Jurkat, Clone E6-1 (cell line): Measurements from ENCODE around the gene ITGAL.
"Not testable (repeated sequence)": the region's sequence is repeated elsewhere in the genome, so short reads cannot be mapped to it uniquely, and the experiment has no call there.

Experiments used
- DNase-seq: peaks from one replicate; pipeline ENCODE4 v3.0.0-alpha.2; 2011; ENCODE audit warnings: low read depth, low spot score
- H3K4me3 ChIP-seq: 2 replicates; pipeline ENCODE4 v1.5.1; 2011; ENCODE audit warnings: mild to moderate bottlenecking, low read length, control low read depth, moderate library complexity

ITGAL gene

DNA sequence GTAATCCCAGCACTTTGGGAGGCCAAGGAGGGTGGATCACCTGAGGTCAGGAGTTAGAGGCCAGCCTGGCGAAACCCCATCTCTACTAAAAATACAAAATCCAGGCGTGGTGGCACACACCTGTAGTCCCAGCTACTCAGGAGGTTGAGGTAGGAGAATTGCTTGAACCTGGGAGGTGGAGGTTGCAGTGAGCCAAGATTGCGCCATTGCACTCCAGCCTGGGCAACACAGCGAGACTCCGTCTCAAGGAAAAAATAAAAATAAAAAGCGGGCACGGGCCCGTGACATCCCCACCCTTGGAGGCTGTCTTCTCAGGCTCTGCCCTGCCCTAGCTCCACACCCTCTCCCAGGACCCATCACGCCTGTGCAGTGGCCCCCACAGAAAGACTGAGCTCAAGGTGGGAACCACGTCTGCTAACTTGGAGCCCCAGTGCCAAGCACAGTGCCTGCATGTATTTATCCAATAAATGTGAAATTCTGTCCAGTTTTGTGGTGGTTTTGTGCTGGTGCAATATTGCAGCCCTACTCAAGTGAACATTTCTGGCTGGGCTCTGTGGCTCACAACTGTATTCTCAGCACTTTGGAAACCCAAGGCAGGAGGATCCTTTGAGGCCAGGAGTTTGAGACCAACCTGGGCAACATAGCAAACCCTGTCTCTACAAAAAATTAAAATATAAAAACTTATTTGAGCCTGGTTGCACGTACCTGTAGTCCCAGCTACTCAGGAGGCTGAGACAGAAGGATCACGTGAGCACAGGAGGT, 50.3 kb downstream of the ITGAL start:
- not testable (repeated sequence) for H3K4me3 ChIP-seq, DNase-seq

DNA sequence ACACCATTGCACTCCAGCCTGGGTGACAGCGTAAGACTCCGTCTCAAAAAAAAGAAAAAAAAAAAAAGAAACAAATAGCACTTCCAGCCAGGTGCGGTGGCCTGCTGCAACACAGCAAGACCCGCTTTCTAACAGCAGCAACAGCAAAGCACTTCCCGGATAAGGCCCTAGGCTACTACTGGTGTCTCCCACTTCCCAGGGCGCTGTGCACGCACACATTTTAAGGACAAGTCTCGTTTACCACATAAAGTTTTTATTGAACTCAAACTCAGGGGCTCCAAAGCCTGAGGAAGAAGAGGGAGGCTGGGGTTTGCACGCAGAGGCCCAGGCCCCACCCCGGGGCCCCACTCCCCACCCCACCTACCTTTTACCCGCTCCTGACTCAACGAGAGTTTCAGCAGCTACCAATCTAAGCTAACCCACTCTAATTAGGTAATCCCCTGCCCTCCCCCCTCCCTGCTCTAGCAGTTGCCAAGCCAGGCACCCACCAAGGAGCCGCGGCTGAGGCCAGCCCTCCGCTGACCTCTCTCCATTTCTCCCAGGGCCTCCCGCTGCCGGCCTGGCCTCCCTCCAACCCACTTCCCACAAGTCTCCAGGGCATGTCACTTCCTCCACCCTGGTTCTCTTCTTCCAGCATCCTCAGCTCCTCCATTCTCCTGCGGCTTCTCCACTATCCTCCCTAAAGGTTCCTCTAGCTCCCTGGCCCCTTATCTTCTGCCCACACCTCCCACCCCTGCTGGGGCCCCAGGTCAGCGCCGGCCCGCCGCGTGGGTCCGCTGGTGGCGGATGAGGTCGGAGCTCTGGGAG, 51.4 kb downstream of the ITGAL start:
- no peak overlapping the region for H3K4me3 ChIP-seq
- DNase-seq, result no peak

DNA sequence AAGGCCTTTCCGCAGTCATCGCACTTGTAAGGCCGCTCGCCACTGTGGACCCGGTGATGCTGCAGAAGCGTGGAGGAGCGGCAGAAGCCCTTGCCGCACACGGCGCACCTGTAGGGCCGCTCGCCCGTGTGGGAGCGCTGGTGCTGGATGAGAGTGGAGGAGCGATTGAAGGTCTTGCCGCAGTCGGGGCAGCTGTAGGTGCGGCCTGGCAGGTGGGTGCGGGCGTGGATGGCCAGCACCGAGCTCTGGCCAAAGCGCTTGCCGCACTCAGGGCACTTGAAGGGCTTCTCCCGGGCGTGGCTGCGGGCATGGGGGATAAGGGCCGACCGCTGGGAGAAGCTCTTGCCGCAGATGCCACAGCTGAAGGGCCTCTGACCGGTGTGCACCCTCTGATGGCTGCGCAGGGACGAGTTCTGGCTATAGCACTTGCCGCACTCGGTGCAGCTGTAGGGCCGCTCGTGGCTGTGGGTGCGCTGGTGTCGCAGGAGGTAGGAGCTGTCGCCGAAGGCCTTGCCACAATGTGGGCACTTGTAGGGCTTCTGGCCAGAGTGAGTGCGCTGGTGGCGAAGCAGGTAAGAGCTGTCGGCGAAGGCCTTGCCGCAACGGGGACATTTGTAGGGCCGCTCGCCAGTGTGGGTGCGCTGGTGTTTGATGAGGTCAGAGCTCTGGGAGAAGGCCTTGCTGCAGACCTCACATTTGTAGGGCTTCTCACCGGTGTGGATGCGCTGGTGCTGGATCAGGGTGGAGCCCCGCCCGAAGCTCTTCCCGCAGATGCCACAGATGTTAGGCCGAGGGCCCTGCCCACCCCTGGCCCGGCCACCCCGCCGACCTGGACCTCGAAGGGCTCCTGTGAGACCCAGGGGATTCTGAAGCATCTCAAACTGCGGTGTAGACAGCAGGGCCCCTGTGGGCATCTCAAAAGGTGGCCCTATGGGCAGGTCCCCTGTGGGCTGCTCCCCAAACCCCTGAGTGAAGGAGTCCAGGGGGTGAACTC, 52.3 kb downstream of the ITGAL start:
- no peak overlapping the region for H3K4me3 ChIP-seq
- DNase-seq, result no peak

DNA sequence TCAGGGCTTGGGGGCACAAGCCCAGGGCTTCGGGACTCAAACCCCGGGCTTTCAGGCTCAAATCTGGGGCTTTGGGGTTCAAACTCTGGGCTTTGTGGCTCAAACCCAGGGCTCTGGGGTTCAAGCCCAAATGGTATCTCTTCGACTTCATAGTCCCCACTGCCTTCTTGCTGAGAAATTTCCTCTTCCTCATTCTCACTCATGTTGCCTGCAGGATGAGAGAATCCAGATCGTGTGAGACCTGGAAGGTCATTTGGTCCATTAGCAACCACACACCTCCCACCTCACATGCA, 53.2 kb downstream of the ITGAL start:
- H3K4me3 ChIP-seq, result peak overlapping the region; percentile 35; the same call in 1 of the 2 replicates
- DNase-seq, result no peak

DNA sequence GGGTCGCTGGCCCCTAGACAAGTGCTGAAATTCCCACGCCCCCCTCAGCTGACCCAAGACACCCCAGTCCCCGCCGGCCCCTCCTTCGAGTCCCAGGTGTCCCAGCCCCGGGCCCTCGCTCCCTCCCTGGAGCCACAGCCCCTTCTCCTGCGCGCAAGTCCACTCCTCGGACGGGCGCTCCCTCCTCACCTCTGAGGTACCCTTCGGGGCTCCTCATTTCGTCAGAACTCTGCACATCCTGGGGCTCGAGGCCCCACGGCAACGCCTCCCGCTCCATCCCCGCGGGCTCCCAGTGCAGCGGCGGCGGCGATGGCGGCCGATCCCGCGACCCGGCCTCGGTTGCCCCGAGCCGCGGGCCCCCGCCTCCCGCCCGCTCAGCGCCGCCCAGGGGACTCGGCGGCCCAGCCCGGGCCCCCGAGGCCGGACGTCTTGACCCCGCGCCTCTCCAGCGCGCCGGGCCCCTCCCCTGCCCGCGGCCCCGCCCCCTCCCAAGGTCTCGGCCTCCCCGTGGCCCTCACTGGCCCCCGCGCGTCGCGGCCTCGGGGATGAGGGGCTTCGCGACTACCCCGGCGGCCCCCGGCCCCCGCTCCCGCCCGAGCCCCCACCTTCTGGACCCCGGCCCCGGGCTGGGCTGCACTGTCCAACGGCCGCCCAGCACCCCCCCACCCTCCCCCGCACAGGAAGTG, 53.7 kb downstream of the ITGAL start, which contains the start of gene ZNF768:
Gene ZNF768, minus strand, starts transcription at position 430 of the 686 bp plus-strand sequence. Its CDS starts 153 bp downstream, at position 277.
- peak within 1 kb of the TSS; percentile 69 for H3K4me3 ChIP-seq
- no peak for DNase-seq

DNA sequence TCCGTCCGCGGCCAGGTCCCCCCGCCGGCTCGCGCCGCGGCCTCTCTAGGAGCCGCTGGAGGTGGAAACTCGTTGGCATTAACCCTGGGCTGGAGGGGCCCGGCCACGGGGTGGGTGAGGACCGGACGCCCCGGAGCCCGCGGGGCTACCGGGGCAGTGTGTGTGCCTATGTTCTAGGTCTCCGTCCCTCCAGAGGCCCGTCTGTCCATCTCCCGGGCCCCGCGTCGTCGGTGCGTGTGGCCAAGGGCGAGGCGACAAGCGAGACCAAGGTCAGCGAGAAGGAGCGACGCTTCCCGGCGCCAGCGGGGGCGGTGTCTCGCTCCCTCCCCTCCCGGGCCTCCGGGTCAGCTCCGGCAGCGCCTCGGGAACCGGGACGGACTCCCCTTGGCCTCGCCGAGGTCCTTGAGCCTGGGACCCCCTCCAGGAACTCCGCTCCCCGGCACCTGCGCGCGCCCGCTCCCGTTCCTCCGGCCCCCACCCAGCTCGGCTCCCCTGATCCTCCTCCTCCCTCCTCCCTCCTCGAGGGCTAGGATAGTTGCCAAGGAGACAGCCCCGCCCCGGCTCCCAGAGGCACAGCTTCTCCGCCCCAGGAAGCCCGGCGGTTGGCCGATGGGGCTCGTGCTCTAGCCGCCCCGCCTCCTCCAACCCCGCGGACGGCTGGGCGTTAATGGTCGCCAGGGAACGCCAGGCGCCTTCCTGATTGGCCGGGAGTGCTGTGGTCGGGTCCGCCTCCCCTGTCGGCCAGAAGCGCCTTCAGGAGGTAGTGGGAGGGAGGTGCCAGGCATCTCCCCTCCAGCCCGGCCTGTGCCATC, 54.5 kb downstream of the ITGAL start:
- H3K4me3 ChIP-seq, result peak overlapping the region; percentile 69
- DNase-seq, result peak; percentile 93

DNA sequence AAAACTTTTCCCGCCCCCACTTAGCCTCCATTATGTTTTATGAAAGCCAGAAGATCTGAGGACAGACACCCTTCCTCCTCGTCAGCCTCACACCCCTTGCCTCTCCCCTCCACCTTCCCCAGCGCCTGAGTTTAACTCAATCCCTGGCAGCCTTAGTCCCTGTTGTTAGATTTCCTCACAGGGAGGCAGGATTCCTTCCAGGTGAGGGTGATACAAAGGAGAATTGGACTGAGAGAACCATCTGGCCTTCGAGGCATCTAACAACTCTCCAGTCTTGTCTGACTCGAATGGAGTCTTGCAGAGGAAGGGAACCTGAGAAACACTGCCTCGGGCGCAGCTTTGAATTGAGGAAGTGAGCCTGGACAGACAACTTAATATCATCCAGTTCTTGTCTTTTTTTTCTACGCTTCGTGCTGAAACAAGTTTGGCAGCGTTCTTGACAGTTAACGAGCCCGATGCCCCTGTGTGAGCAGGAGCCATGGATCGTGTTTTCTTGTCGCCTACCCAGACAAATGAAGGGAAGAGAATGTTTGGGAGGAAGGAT, 55.2 kb downstream of the ITGAL start:
- peak; percentile 25 for DNase-seq

DNA sequence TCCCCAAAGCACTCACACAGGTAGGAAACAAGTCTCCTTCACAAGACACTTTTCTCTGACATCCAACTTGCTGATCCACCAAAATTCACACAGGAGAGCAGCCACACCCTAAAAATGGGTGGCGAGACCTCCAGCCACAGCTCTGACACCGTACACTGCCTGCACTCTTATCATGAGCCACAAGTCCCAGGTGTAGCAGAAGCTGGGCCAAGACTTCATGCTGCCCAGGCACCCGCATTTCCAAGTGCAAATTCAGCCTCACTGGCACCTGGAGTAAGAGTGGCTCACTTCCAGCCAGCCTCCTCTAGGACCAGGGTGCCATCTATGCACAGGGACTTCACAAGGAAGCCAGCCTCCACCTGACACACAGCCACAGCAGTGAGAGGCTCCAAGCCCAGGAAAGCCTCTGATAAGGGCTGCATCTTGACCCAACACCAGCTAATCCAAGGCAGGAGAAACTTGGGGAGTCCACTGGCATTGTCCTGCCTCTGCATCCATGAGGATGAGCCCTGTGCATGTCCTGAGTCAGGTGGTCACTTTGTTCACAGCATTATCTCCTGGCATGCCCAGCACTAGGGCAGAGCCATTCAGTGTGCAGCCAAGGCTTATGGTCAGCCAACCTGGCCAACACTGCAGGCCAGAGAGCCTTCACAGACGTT, 56.4 kb downstream of the ITGAL start:
- H3K4me3 ChIP-seq, result no peak overlapping the region
- DNase-seq, result no peak

More for the DNA sequence above, 55.2 kb downstream of the ITGAL start:
- peak overlapping the region; percentile 69 for H3K4me3 ChIP-seq

DNA sequence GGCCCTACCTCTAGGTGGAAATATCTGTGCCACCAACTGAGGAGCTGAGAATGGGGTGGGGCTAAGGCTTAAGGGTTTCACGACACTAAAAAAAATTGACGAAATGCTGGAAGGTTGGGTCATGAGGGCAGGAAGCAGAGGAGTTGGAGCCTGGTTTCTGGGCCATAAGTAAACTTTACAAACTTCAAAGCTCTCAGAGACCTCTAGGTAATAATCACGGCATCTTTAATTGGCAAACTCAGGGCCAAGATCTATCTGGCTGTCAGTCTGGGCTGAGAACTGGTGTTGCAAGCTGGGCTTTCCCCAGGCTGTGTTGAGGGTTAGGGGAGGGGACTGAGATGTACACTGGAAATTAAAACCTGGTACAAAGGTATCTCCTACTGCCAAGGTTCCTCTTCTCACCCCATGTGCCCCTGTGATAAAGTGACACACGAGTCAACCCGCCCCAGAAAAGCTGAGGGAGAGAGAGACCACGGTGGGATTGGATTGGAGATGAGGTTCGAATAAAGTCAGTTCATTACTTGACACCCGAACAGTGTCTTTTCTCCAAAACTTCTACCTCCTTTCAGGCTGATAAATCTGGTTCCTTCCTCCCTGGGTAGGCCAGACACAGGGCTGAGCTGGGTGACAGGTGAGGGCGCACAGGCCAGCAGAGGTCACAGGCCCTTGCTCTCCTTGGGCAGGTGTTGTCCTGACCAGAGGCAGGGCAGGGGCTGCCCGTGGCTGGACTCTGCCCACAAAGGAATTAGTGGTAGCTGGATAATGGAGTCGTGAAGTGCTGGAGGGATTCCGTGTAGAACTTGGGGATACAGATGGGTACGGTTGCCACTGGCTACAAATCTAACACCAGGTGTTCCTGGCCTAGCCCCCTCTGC, 57.9 kb downstream of the ITGAL start:
- DNase-seq, result peak; percentile 54
- no peak overlapping the region for H3K4me3 ChIP-seq

DNA sequence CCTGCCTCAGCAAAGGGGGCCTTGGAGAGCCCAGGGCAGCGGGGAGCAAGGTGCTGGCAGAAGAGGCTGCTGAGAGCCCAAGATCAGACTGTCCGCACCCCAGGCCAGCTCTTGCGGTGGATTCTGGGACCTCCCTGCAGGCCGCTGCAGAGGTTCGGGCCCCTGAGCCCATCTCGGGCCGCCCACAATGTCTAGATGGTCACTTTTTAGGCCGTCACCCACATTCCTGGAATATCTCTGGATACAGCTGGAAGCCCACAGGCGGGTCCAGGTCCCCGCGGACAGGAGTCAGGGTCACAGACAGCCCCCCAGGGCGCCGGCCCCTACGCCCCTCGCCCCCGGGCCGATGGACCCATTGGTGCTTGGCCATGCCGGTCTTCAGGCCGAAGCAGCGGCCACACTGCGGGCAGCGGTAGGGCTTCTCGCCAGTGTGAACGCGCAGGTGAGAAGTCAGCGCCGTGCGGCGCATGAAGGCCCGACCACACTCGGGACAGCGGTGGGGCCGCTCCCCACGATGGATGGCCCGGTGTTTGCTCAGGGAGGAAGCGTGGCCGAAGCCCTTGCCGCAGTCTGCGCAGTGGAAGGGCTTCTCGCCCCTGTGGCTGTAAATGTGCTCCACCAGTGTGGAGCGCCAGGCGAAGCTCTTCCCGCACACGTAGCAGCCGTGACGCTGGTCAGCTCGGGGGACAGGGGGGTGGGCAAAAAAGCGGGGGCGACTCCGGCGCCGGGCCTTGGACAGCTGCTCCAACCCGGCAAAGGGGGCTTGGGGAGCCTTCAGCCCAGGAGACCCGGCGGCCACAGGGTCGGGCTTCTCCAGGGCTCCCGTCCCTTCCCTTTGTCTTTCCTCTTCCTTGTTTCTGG, 60.0 kb downstream of the ITGAL start:
- no peak for DNase-seq
- H3K4me3 ChIP-seq, result no peak overlapping the region

DNA sequence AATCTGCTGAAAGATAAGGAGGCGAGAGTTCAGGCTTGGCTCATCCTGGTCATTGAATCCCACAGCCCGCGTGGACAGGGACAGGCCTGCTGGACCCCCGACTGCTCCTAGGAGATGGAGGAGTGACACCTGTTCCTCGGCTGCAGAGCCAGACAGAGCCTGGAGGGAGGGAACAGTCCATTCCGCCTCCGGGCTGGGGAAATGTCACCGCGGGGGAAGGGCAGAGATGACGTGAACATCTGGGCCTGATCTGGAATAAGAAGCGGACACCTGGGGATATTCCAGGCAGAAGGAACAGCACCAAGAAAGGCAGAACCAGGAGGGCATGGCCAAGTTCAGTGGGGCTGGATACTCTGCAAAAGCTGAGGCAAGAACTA, 60.6 kb downstream of the ITGAL start:
- no peak for DNase-seq
- H3K4me3 ChIP-seq, result peak overlapping the region; percentile 67

DNA sequence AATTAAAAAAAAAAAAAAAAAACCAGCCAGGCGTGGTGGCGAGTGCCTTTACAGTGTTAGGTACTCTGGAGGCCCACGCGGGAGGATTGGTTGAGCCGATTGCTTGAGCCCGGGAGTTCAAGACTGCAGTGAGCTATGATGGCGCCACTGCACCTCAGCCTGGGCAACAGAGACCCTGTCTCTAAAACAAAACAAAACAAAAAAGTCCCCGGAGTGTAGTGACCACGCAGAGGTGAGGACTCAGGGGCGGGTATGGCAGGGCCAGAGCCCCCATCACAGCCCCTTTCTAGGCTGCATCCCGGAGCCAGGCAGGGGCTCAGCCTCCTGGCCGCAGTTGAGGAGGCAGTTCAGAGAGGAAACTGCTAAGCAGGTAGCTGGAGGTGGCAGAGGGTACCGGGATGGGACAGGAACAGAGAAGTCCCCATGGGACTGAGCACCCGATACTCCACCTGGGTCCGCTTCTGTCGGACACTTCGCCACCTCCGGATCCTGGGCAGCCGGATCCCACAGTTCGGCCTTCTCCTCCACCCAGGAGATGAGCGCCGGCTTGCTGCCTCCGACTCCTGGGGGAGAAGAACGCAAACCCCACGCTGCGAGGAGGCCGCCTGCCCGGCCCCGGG, 61.3 kb downstream of the ITGAL start:
- no peak for DNase-seq

DNA sequence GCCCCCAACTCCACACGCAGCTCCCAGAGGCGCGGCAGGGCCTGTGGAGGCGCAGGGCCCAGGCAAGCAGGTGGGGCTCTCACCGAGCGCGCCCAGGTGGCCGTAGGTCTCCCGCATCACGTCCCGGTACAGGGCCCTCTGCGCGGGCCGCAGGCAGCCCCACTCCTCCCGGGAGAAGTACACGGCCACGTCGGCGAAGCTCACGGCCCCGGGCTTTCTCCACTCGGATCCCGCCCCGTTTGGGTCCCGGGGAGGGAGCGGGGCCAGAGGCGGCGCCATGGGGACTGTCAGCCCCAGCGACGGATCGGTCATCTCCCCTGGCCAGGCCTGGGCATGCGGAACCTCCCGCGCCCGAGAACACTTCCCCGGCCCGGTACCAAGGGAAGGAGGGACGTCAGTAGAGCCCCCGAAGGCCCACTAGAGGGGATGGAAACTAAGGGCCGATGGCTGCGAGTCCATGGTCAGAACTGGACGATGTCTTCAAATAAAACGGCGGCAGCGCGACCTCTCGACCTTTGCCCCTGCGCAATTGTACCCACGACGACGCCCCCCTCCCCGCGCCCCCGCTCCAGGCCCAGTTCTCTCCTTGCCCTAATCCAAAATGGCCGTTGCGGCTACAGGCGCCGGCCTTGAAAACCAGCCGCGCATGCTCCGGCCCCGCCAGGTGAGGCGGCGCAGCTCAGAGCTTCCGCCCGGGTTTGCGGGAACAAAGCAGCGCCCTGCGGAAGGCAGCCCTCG, 62.0 kb downstream of the ITGAL start, which contains the start of gene ZNF747:
Gene ZNF747, minus strand, starts transcription at position 491 of the 738 bp plus-strand sequence. Its CDS starts 179 bp downstream, at position 312.
- peak; percentile 91 for DNase-seq
- peak within 1 kb of the TSS; percentile 67 for H3K4me3 ChIP-seq

More for the DNA sequence above, 61.3 kb downstream of the ITGAL start:
- peak overlapping the region; percentile 67 for H3K4me3 ChIP-seq

DNA sequence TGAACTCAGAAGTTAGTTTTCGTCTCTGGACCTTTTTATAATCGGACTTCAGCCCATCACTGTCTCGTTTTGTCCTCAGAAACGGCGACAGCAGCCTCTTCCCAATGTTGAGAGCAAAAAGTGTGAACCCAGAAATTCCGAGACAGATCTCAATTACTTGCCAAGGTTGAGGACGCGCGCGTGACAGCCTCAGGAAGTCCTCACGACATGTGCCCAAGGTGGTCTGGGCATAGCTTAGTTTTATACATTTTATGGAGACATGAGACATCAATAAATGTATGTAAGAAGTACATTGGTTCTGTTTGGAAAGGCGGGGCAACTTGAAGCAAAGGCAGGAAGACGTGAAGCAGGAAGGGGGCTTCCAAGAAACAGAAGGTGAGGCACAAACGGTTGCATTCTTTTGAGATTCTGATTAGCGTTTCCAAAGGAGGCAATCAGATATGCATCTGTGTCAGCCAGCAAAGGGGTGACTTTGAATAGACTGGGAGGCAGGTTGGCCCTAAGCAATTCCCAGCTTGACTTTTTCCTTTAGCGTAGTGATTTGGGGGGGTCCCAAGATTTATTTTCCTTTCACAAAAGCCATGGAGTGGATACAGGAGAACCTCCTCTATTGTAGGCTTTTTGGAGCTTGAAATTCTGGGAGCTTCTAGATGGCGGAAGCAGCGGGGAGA, 62.7 kb downstream of the ITGAL start:
- peak overlapping the region; percentile 67 for H3K4me3 ChIP-seq
- DNase-seq, result peak; percentile 58
